Chondrocyte (in vitro differentiated cells): Measurements from ENCODE around the gene CAPN13. TPM values are rescaled to one million over a fixed set of nuclear protein-coding genes. Genes with fewer than 3 reads are reported as not detected.

Source experiments
- DNase-seq: peaks from one replicate; pipeline ENCODE4 v3.0.0; 2021; ENCODE audit warnings: mixed read lengths, low spot score
- H3K27ac Mint-ChIP-seq: one replicate; pipeline ENCODE4 v1.8.0; 2021; ENCODE audit warnings: mild to moderate bottlenecking, moderate library complexity, mixed read lengths; ENCODE audit not compliant: unreplicated experiment
- H3K27me3 Mint-ChIP-seq: 2 replicates; pipeline ENCODE4 v1.8.0; 2021; ENCODE audit warnings: low read depth, mixed read lengths
- H3K36me3 Mint-ChIP-seq: 2 replicates; pipeline ENCODE4 v1.8.0; 2021; ENCODE audit warnings: low read depth, mixed read lengths
- H3K4me1 Mint-ChIP-seq: 2 replicates; pipeline ENCODE4 v1.8.0; 2021; ENCODE audit warnings: low read depth, mild to moderate bottlenecking, mixed read lengths
- H3K4me3 Mint-ChIP-seq: one replicate; pipeline ENCODE4 v1.8.0; 2021; ENCODE audit warnings: mild to moderate bottlenecking, moderate library complexity, mixed read lengths; ENCODE audit not compliant: unreplicated experiment
- H3K9me3 Mint-ChIP-seq: 2 replicates; pipeline ENCODE4 v1.8.0; 2021; ENCODE audit warnings: low read depth, mixed read lengths
- total RNA-seq: library from RNA; stranded (reverse); gene quantifications from 3 replicates; pipeline ENCODE4 v1.2.1, GENCODE V29; 2021
- TF ChIP-seq, protein P1 (sequence below): fragments of 200-600 bp; sonication (generic); IDR thresholded peaks from 2 replicates; pipeline ENCODE4 v1.5.0; 2021; ENCODE audit warnings: antibody characterized with exemption, mild to moderate bottlenecking, moderate library complexity

CAPN13 gene
- total RNA-seq, 1 donor from 2014 or later, result not detected

DNA sequence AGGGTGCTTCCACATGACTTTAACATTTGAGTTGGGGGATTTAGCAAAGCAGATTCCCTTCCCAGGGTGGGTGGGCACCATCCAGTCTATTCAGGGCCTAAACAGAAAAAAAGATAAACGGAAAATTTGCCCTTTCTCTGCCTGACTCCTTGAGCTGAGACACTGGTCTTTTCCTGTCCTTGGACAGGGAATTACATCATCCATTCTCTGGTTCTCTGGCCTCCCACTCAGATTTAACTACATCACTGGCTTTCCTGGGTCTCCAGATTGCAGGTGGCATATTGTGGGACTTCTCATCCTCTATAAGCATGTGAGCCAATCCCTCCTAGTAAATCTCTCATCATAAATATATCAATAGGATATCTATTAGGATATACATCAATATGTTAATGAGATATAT is 25.8 kb downstream of the CAPN13 start:
- no peak for DNase-seq
- H3K9me3 Mint-ChIP-seq, result peaks cover 3% of the 10 kb centered on the region
- no peak overlapping the region for H3K27ac Mint-ChIP-seq
- no peaks in the 10 kb centered on the region for H3K36me3 Mint-ChIP-seq
- TF ChIP-seq, protein P1, sequence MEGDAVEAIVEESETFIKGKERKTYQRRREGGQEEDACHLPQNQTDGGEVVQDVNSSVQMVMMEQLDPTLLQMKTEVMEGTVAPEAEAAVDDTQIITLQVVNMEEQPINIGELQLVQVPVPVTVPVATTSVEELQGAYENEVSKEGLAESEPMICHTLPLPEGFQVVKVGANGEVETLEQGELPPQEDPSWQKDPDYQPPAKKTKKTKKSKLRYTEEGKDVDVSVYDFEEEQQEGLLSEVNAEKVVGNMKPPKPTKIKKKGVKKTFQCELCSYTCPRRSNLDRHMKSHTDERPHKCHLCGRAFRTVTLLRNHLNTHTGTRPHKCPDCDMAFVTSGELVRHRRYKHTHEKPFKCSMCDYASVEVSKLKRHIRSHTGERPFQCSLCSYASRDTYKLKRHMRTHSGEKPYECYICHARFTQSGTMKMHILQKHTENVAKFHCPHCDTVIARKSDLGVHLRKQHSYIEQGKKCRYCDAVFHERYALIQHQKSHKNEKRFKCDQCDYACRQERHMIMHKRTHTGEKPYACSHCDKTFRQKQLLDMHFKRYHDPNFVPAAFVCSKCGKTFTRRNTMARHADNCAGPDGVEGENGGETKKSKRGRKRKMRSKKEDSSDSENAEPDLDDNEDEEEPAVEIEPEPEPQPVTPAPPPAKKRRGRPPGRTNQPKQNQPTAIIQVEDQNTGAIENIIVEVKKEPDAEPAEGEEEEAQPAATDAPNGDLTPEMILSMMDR, result no peak
- H3K27me3 Mint-ChIP-seq, result peaks cover 22% of the 10 kb centered on the region
- H3K4me1 Mint-ChIP-seq, result no peaks in the 10 kb centered on the region
- no peak overlapping the region for H3K4me3 Mint-ChIP-seq

DNA sequence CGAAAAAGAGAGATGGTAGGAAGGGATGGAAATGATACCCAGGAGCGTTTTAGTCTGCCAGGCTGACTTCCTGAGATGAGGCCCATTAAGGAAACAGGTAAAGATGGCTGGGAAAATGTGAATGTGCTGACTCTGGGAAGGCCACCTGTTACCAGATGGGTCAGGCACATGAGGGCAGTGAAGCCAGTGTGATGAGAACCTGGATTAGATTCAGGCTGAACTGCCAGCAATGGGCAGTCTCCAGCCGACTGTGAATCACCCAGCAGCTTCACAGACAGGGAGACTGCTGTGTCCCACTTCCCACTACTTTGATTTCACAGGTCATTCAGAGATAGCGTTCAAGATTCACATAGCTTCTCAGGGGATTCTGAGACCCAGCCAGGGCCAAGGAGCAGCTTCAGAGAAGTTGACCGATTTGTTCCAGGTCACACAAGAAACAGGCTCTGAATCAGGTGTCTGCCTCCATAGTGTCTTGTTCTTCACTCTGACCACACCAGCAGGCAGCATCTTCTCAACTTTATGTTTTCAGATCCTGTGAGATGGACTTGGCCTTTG is 26.4 kb downstream of the CAPN13 start:
- Mint-ChIP-seq H3K27me3 (peaks cover 20% of the 10 kb centered on the region), H3K9me3 (peaks cover 3% of the 10 kb centered on the region), H3K27ac (no peak overlapping the region), H3K4me3 (no peak overlapping the region), H3K4me1 (no peaks in the 10 kb centered on the region), H3K36me3 (no peaks in the 10 kb centered on the region)
- no peak for DNase-seq
- TF ChIP-seq, protein P1, result no peak

DNA sequence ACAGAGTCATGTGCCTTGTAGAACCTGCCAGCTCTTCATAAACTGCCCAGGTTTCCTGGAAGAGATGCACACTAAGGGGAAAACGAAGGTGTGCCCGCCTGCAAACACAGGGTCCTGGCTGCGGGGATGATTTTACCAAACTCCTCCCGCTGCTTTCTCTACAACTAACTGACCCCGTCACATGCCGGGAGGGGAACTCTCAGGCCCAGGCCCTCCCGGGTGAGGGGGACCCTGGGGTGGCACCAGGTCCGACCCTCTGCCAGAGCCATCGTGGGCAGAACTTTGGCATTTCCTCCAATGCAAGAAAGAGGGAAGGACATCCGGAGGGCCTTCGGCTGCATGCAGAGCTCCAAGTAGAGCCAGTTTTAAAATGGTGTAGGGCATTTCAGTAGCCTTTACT is 28.6 kb downstream of the CAPN13 start:
- Mint-ChIP-seq H3K27me3 (peaks cover 22% of the 10 kb centered on the region), H3K4me3 (no peak overlapping the region), H3K36me3 (no peaks in the 10 kb centered on the region), H3K4me1 (no peaks in the 10 kb centered on the region), H3K27ac (no peak overlapping the region), H3K9me3 (peaks cover 3% of the 10 kb centered on the region)
- no peak for DNase-seq
- TF ChIP-seq, protein P1, result no peak

DNA sequence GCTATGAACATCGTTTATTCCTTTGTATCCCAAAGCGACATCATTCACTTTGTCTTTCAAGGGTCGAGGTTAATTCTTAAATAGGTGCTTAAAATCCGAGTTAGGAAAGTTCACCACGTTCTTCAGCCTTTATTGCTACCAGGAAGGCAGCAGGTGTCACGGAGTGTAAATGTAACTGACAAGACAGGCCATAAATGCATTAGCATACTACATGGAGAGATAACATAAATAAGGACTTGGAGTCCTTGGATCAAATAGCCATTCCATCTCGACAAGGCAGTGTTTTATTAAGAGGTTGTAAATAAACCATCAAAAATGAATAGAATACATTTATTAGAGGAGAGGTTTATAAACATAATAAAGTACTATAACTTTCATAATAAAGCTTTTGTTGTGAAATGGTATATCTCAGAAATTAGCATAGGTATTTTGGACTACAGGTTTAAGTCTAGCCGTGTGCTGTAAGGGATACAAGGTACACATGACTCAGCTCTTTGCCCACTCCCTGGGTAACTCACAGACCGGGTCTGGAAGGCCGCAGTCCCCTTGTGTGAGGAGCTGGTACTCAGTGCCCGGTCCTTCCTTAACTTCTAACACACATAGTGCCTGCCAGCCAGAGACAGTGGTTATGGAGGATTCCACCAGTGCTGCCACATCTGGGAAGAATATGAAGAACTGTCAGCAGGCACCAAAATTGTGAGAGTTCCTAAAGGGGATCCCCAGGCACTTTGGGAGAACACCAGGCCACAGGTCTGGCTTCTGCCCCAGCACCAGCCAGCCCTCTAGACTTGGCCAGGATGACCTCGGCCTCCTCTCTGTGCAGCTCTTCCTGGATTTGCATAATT is 29.4 kb downstream of the CAPN13 start:
- H3K27me3 Mint-ChIP-seq, result peaks cover 26% of the 10 kb centered on the region
- no peaks in the 10 kb centered on the region for H3K4me1 Mint-ChIP-seq
- no peaks in the 10 kb centered on the region for H3K36me3 Mint-ChIP-seq
- H3K9me3 Mint-ChIP-seq, result peaks cover 3% of the 10 kb centered on the region
- TF ChIP-seq, protein P1, result no peak
- no peak for DNase-seq
- H3K27ac Mint-ChIP-seq, result no peak overlapping the region
- no peak overlapping the region for H3K4me3 Mint-ChIP-seq

DNA sequence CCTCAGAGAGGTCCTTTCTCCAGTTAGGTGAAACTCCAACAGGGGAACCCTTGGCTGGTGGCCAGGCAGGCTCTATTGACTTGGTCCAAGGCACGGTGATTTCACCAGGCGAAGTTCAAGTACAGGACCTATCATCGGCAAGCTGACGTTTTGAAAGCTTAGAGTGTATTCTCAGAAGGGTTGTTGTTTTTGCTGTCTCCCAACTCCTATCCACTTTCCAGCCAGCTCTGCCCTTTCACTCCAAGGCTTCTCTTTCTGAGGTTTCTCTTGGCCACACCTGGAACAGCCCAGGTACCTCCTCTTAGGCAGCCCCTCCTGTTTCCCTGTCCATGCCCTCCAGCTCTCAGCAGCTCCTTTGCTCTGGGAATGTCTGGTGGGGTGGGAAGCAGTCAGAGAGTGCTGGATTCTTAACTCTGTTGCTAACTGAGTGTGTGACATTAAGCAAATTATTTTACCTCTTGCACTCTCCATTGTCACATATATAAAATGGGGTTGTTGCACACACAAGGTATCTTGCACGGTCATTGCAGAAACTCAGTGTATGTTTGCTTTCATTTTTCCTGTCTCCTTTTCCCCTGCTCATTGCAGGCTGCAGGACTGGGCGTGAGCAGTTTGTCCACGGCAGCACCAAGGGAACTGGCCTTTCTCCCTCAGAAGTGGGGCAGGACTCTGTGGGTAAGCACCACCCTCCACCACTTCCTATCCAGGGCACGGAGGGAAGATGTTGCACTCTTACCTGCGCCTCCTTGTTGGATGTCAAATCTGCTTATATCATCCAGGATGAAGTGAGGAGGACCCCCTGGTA is 30.2 kb downstream of the CAPN13 start:
- TF ChIP-seq, protein P1, result no peak
- Mint-ChIP-seq H3K36me3 (no peaks in the 10 kb centered on the region), H3K27me3 (peaks cover 22% of the 10 kb centered on the region), H3K27ac (no peak overlapping the region), H3K4me3 (no peak overlapping the region), H3K9me3 (peaks cover 3% of the 10 kb centered on the region), H3K4me1 (no peaks in the 10 kb centered on the region)
- no peak for DNase-seq
